GM12801 (cell line): ENCODE data around the gene MADCAM1.

Source experiments
- CTCF ChIP-seq: IDR thresholded peaks from one replicate; pipeline ENCODE4 v1.5.1; 2011; ENCODE audit warnings: control low read depth; ENCODE audit not compliant: insufficient read length; ENCODE audit errors: extremely low read depth

The MADCAM1 gene

GRCh38 chr19:495081-495401 is 1.2 kb upstream of the MADCAM1 start:
- no peak for TF ChIP-seq CTCF

GRCh38 chr19:495402-496111 is 729 bp upstream of the MADCAM1 start:
- TF ChIP-seq CTCF, result no peak

- no peak for TF ChIP-seq CTCF
These were observed 700 bp downstream of the MADCAM1 start for GRCh38 chr19:496986-497385.

- TF ChIP-seq CTCF, result no peak
These were observed 1.2 kb downstream of the MADCAM1 start for GRCh38 chr19:497491-497868.

GRCh38 chr19:497869-498510 is 1.7 kb downstream of the MADCAM1 start:
- no peak for TF ChIP-seq CTCF

GRCh38 chr19:498511-498891 is 2.2 kb downstream of the MADCAM1 start:
- TF ChIP-seq CTCF, result no peak

- TF ChIP-seq CTCF, result no peak
These were observed 2.8 kb downstream of the MADCAM1 start for GRCh38 chr19:498977-499623.
